Heart left ventricle (tissue), 13 donors: ENCODE measurements around the gene FGB.

Source experiments
- POLR2A ChIP-seq, 2 donors: fragments of 450-650 bp; IDR thresholded peaks; one replicate each; pipeline ENCODE4 v1.6.1; 2017; ENCODE audit warnings: antibody characterized with exemption in 2 of 2, mild to moderate bottlenecking in 2 of 2, moderate library complexity in 2 of 2
- TF ChIP-seq, protein P1 (sequence below), 12 donors: fragments of 200-600 bp; sonication (generic) in 4 of 12; IDR thresholded peaks; one replicate each; pipeline versions ENCODE4 v1.5.0 to v1.8.0; 2018 to 2022; ENCODE audit warnings: antibody characterized with exemption in 12 of 12, mild to moderate bottlenecking in 5 of 12
- donor health status: ischemic (EF 13 %, LVEDD 7.1; RV severe dilation, severe dysfunction).
- donor health status: DM: no; HTN: yes; CAD: no.
- donor health status: DM: no; HTN: no; CAD: no.
- donor health status: ischemic (EF 25% LVEDD 6.9; RV normal size, moderate dysfunction).
- donor health status: ischemic (EF 25% LVEDD 5.7; RV mildly dilated, moderate dysfunction).
- donor health status: ischemic (EF 35%, LVEDD 5.7; RV mildly dilated, moderate dysfunction).
- donor health status: nonischemic (EF 11% LVEDD 7.7; RV severe dilation, severe dysfunction).
- donor health status: DM: yes; HTN: yes; CAD: no.
- donor health status: PGD.
- donor health status: ischemic (EF 29% LVEDD 5.4; RV normal size, mild dysfunction).
- donor health status: nonischemic (EF 23%, LVEDD 6.1; RV moderate dilation, normal function).

DNA sequence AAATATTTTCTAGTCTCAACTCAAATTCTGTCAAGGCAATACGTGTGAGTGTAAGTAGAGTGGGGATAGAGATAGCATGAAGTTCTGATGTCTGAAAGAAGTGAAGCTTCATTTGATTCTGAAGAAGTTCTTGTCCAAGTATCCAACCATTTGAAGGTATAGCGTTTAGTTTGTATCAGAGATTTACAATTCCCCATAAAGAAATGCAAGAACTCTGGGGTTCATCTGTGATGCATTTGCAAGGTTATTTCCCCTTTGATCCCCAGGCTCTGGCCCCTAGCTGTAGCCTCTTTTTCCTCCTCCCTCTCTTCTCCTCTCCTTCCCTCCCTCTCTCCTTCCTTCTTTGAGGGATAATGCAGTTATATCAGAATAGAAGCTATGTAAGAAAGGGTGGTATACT is 19.9 kb downstream of the FGB start:
- TF ChIP-seq, protein P1, sequence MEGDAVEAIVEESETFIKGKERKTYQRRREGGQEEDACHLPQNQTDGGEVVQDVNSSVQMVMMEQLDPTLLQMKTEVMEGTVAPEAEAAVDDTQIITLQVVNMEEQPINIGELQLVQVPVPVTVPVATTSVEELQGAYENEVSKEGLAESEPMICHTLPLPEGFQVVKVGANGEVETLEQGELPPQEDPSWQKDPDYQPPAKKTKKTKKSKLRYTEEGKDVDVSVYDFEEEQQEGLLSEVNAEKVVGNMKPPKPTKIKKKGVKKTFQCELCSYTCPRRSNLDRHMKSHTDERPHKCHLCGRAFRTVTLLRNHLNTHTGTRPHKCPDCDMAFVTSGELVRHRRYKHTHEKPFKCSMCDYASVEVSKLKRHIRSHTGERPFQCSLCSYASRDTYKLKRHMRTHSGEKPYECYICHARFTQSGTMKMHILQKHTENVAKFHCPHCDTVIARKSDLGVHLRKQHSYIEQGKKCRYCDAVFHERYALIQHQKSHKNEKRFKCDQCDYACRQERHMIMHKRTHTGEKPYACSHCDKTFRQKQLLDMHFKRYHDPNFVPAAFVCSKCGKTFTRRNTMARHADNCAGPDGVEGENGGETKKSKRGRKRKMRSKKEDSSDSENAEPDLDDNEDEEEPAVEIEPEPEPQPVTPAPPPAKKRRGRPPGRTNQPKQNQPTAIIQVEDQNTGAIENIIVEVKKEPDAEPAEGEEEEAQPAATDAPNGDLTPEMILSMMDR (IDR thresholded peaks at IDR 0.05) = no peak
- no peak for TF ChIP-seq POLR2A (IDR thresholded peaks at IDR 0.05)
